ENCODE measurements around the gene COL4A2.
A peak's percentile ranks its signal among the peaks of the same experiment; 100 is the strongest.

The COL4A2 gene

GRCh38 chr13:110291286-110291685, 15.8 kb upstream of the COL4A2 start:
- peak; percentile 37 for DNase-seq

- no peak for DNase-seq
These were observed 14.0 kb upstream of the COL4A2 start for GRCh38 chr13:110293037-110293436.

GRCh38 chr13:110293649-110294048, 13.4 kb upstream of the COL4A2 start:
- DNase-seq: no peak

- DNase-seq: peak; percentile 15
These were observed 12.9 kb upstream of the COL4A2 start for GRCh38 chr13:110294146-110294545.

- DNase-seq: no peak
These were observed 12.5 kb upstream of the COL4A2 start for GRCh38 chr13:110294622-110295021.

GRCh38 chr13:110297011-110297410, 10.1 kb upstream of the COL4A2 start:
- DNase-seq: no peak

GRCh38 chr13:110297766-110298504, 9.1 kb upstream of the COL4A2 start:
- no peak for DNase-seq

- peak; percentile 55 for DNase-seq
These were observed 8.4 kb upstream of the COL4A2 start for GRCh38 chr13:110298505-110299282.

GRCh38 chr13:110299283-110299840, 7.7 kb upstream of the COL4A2 start:
- peak; percentile 26 for DNase-seq

- DNase-seq: no peak
These were observed 6.8 kb upstream of the COL4A2 start for GRCh38 chr13:110300090-110300815.

GRCh38 chr13:110301083-110301482, 6.0 kb upstream of the COL4A2 start:
- no peak for DNase-seq

GRCh38 chr13:110301606-110302553, 5.2 kb upstream of the COL4A2 start:
- DNase-seq: peak; percentile 15

GRCh38 chr13:110302997-110303396, 4.1 kb upstream of the COL4A2 start:
- no peak for DNase-seq

GRCh38 chr13:110303644-110304043, 3.4 kb upstream of the COL4A2 start:
- DNase-seq: peak; percentile 19

GRCh38 chr13:110304256-110304655, 2.8 kb upstream of the COL4A2 start:
- peak; percentile 26 for DNase-seq

- DNase-seq: no peak
These were observed 2.1 kb upstream of the COL4A2 start for GRCh38 chr13:110305001-110305400.

- no peak for DNase-seq
These were observed 1.5 kb upstream of the COL4A2 start for GRCh38 chr13:110305544-110305943.

GRCh38 chr13:110305949-110306339, 1.1 kb upstream of the COL4A2 start:
- peak; percentile 13 for DNase-seq

- peak; percentile 48 for DNase-seq
These were observed 634 bp upstream of the COL4A2 start for GRCh38 chr13:110306340-110306959.

- peak; percentile 49 for DNase-seq
These were observed 927 bp downstream of the COL4A2 start for GRCh38 chr13:110307767-110308655.

All from activated CD8-positive, alpha-beta memory T cell treated with anti-CD3 and anti-CD28 coated beads for 24 hours (primary cell).